WTC11 (cell line): ENCODE measurements around the gene RAP1GAP. TPM values are rescaled to one million over a fixed set of nuclear protein-coding genes. Genes with fewer than 3 reads are reported as not detected.

Source experiments
- ATAC-seq: fragments of 200-7000 bp; cut with Tn5 transposase; 2 replicates; pipeline ENCODE4 v1.10.0; 2021; ENCODE audit warnings: mild to moderate bottlenecking, moderate library complexity
- CTCF ChIA-PET: fragments of 300-600 bp; sonication (Branson Sonifier 250); formaldehyde crosslinking; loops from one replicate; lab custom pipeline; 2021; ENCODE audit warnings: antibody characterized with exemption; lab: Charles Lee
- POLR2A ChIA-PET: fragments of 350-600 bp; sonication (Branson Sonifier 250); formaldehyde crosslinking; loops from one replicate; lab custom pipeline; 2021; ENCODE audit warnings: antibody characterized with exemption; lab: Charles Lee
- DNase-seq: peaks from one replicate; pipeline ENCODE4 v3.0.0; 2021; ENCODE audit warnings: low spot score
- H3K27ac Mint-ChIP-seq: 2 replicates; pipeline ENCODE4 v1.8.0; 2021; ENCODE audit warnings: mixed read lengths
- H3K27me3 Mint-ChIP-seq: 2 replicates; pipeline ENCODE4 v1.8.0; 2021; ENCODE audit warnings: low read depth, mild to moderate bottlenecking, moderate library complexity, mixed read lengths
- H3K36me3 Mint-ChIP-seq: 2 replicates; pipeline ENCODE4 v1.8.0; 2021; ENCODE audit warnings: mixed read lengths
- H3K4me1 Mint-ChIP-seq: 2 replicates; pipeline ENCODE4 v1.8.0; 2022; ENCODE audit warnings: mixed read lengths
- H3K4me3 Mint-ChIP-seq: 2 replicates; pipeline ENCODE4 v1.8.0; 2021; ENCODE audit warnings: mild to moderate bottlenecking, moderate library complexity, mixed read lengths
- H3K9me3 Mint-ChIP-seq: 2 replicates; pipeline ENCODE4 v1.8.0; 2021; ENCODE audit warnings: mixed read lengths
- ATF1 ChIP-seq: sonication (generic); formaldehyde crosslinking; IDR thresholded peaks from 2 replicates; pipeline ENCODE4 v1.8.1; 2023; ENCODE audit warnings: mild to moderate bottlenecking, moderate library complexity, missing genetic modification reagents
- E2F1 ChIP-seq: sonication (generic); formaldehyde crosslinking; IDR thresholded peaks from 2 replicates; pipeline ENCODE4 v1.8.0; 2022; ENCODE audit warnings: mild to moderate bottlenecking, missing genetic modification reagents
- EMX1 ChIP-seq: fragments of 250-450 bp; sonication (Bioruptor Pico); IDR thresholded peaks from 2 replicates; pipeline ENCODE4 v1.8.0; 2021; ENCODE audit warnings: mild to moderate bottlenecking
- ERG ChIP-seq: fragments of 250-450 bp; sonication (Bioruptor Pico); IDR thresholded peaks from 2 replicates; pipeline ENCODE4 v1.8.0; 2021; ENCODE audit warnings: mild to moderate bottlenecking
- FOXJ3 ChIP-seq: sonication (generic); formaldehyde crosslinking; IDR thresholded peaks from 2 replicates; pipeline ENCODE4 v1.9.0; 2021; ENCODE audit warnings: missing genetic modification reagents, mild to moderate bottlenecking, borderline replicate concordance
- FOXP1 ChIP-seq: sonication (generic); formaldehyde crosslinking; IDR thresholded peaks from 2 replicates; pipeline ENCODE4 v1.8.0; 2022; ENCODE audit warnings: missing genetic modification reagents, mild to moderate bottlenecking, moderate library complexity, borderline replicate concordance
- GRHL2 ChIP-seq: fragments of 250-450 bp; sonication (Bioruptor Pico); IDR thresholded peaks from 2 replicates; pipeline ENCODE4 v1.8.0; 2022; ENCODE audit warnings: mild to moderate bottlenecking, moderate library complexity; ENCODE audit not compliant: insufficient replicate concordance, severe bottlenecking
- IRF2 ChIP-seq: sonication (generic); formaldehyde crosslinking; IDR thresholded peaks from 2 replicates; pipeline ENCODE4 v1.8.0; 2022; ENCODE audit warnings: low read depth, missing genetic modification reagents, borderline replicate concordance
- JUN ChIP-seq: sonication (generic); formaldehyde crosslinking; IDR thresholded peaks from 2 replicates; pipeline ENCODE4 v1.8.0; 2023; ENCODE audit warnings: mild to moderate bottlenecking, missing genetic modification reagents
- MXD4 ChIP-seq: fragments of 250-450 bp; sonication (Bioruptor Pico); IDR thresholded peaks from 2 replicates; pipeline ENCODE4 v1.8.0; 2021; ENCODE audit warnings: mild to moderate bottlenecking, moderate library complexity, borderline replicate concordance
- MYBL2 ChIP-seq: sonication (generic); formaldehyde crosslinking; IDR thresholded peaks from 2 replicates; pipeline ENCODE4 v1.8.1; 2023; ENCODE audit warnings: mild to moderate bottlenecking, moderate library complexity, missing genetic modification reagents
- NFATC4 ChIP-seq: fragments of 250-450 bp; sonication (Bioruptor Pico); IDR thresholded peaks from 2 replicates; pipeline ENCODE4 v1.9.0; 2021; ENCODE audit warnings: mild to moderate bottlenecking
- NR3C1 ChIP-seq: sonication (generic); formaldehyde crosslinking; conservative IDR thresholded peaks from 2 replicates; pipeline ENCODE4 v1.8.1; 2023; ENCODE audit warnings: low read depth, mild to moderate bottlenecking, missing genetic modification reagents
- SMAD3 ChIP-seq: sonication (generic); formaldehyde crosslinking; IDR thresholded peaks from 2 replicates; pipeline ENCODE4 v1.8.0; 2022; ENCODE audit warnings: missing genetic modification reagents, mild to moderate bottlenecking, borderline replicate concordance
- SP1 ChIP-seq: sonication (generic); formaldehyde crosslinking; conservative IDR thresholded peaks from 2 replicates; pipeline ENCODE4 v1.8.1; 2022; ENCODE audit warnings: missing genetic modification reagents
- TEAD4 ChIP-seq: sonication (generic); formaldehyde crosslinking; IDR thresholded peaks from 2 replicates; pipeline ENCODE4 v1.8.0; 2022; ENCODE audit warnings: mild to moderate bottlenecking, missing genetic modification reagents
- ZBTB21 ChIP-seq: sonication (generic); formaldehyde crosslinking; IDR thresholded peaks from 2 replicates; pipeline ENCODE4 v1.8.1; 2023; ENCODE audit warnings: mild to moderate bottlenecking, missing genetic modification reagents, borderline replicate concordance
- ZNF532 ChIP-seq: fragments of 250-450 bp; sonication (Bioruptor Pico); IDR thresholded peaks from 2 replicates; pipeline ENCODE4 v1.9.0; 2021; ENCODE audit warnings: mild to moderate bottlenecking, borderline replicate concordance
- ZSCAN18 ChIP-seq: fragments of 250-450 bp; sonication (Bioruptor Pico); IDR thresholded peaks from 2 replicates; pipeline ENCODE4 v2.1.2; 2022; ENCODE audit warnings: mild to moderate bottlenecking, moderate library complexity
- total RNA-seq: library from RNA; stranded (reverse); gene quantifications from 3 replicates; pipeline ENCODE4 v1.2.3, GENCODE V29; 2021
- TF ChIP-seq, protein P1 (sequence below): fragments of 250-450 bp; sonication (Bioruptor Pico); IDR thresholded peaks from 2 replicates; pipeline ENCODE4 v1.9.0; 2021; ENCODE audit warnings: moderate library complexity, mild to moderate bottlenecking, inconsistent platforms, borderline replicate concordance
- TF ChIP-seq, protein P2 (sequence below): sonication (generic); formaldehyde crosslinking; IDR thresholded peaks from 2 replicates; pipeline ENCODE4 v1.8.1; 2022; ENCODE audit warnings: mild to moderate bottlenecking, moderate library complexity, missing genetic modification reagents
- TF ChIP-seq, protein P3 (sequence below): sonication (generic); formaldehyde crosslinking; IDR thresholded peaks from 2 replicates; pipeline ENCODE4 v1.8.1; 2022; ENCODE audit warnings: missing genetic modification reagents, borderline replicate concordance

Gene RAP1GAP
- total RNA-seq, 1 experiment from 2014 or later = 7.6 TPM

DNA sequence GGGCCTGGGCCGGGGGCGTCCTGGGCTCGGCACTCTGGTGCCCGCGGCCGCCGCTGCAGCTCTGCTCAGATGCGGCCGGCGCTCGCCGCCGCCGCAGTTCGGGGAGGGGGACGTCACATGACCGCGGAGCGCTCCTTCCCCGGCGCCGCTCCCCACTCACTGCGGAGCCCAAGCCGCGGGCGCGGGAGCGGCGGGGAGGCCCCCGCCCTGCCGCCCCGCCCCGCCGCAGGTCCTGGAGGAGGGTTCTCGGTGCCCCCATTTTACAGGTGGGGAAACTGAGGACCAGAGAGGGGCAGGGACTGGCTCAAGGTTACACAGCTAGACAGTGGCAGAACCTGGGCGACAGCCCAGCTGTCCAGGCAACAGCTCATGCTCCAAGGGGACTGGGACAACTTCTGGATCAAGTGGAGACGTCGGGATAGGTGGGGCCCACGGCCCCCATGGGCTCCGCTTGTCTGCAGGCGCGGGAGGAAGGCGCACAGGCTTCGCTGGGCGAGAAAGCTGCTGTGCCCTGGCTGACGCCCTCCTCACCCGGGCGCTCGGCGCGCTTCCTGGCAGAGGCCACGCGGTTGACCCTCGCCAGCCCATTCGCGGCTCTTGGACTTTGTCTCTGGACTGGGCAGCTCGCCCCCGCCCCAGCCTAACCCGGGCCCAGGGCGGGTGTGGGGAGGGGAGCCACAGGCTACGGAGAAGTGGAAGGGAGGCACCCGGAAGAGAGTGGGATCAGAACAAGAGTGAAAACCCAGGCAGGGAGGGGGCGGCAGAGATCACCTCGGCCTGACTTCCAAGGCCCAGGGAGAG is at the start of gene RAP1GAP (continued):
- TF ChIP-seq, protein P1, sequence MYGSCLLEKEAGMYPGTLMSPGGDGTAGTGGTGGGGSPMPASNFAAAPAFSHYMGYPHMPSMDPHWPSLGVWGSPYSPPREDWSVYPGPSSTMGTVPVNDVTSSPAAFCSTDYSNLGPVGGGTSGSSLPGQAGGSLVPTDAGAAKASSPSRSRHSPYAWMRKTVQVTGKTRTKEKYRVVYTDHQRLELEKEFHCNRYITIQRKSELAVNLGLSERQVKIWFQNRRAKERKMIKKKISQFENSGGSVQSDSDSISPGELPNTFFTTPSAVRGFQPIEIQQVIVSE (CRISPR knock-in tag) = no peak
- TF ChIP-seq MXD4 (CRISPR knock-in tag) = no peak
- no peak for TF ChIP-seq NR3C1 (CRISPR knock-in tag)
- no peak for TF ChIP-seq SMAD3 (CRISPR knock-in tag)
- peak; percentile 22; the same call in 1 of the 2 replicates for TF ChIP-seq ERG
- no peak for TF ChIP-seq JUN (CRISPR knock-in tag)
- no peak for TF ChIP-seq ZBTB21
- TF ChIP-seq SP1 (CRISPR knock-in tag) = no peak
- TF ChIP-seq GRHL2 (CRISPR knock-in tag) = no peak
- no peak for TF ChIP-seq IRF2
- no peak for TF ChIP-seq ATF1

- no peaks in the 10 kb centered on the region for H3K9me3 Mint-ChIP-seq
These were observed 47.0 kb upstream of the RAP1GAP start for GRCh38 chr1:21716169-21716568.

More at GRCh38 chr1:21716169-21716568, 47.0 kb upstream of the RAP1GAP start:
- Mint-ChIP-seq H3K27me3 (no peaks in the 10 kb centered on the region), H3K4me1 (no peaks in the 10 kb centered on the region), H3K4me3 (no peak overlapping the region), H3K27ac (peak overlapping the region; percentile 34; the same call in 1 of the 2 replicates)
- POLR2A ChIA-PET = no interaction called here
- no peak for DNase-seq
- no peak for ATAC-seq
- CTCF ChIA-PET = interaction anchor here (0.6 kb wide), 1 partner anchor 37 kb away, joined by 6 read pairs; no protein-coding TSS in a partner anchor
- TF ChIP-seq FOXJ3 (CRISPR knock-in tag) (no peak), ZSCAN18 (CRISPR knock-in tag) (no peak), TEAD4 (CRISPR knock-in tag) (no peak), EMX1 (CRISPR knock-in tag) (no peak), NFATC4 (CRISPR knock-in tag) (no peak), MYBL2 (CRISPR knock-in tag) (no peak), ZNF532 (CRISPR knock-in tag) (no peak), E2F1 (CRISPR knock-in tag) (no peak), FOXP1 (CRISPR knock-in tag) (no peak), GRHL2 (CRISPR knock-in tag) (no peak), JUN (CRISPR knock-in tag) (no peak)
- TF ChIP-seq, protein P2, sequence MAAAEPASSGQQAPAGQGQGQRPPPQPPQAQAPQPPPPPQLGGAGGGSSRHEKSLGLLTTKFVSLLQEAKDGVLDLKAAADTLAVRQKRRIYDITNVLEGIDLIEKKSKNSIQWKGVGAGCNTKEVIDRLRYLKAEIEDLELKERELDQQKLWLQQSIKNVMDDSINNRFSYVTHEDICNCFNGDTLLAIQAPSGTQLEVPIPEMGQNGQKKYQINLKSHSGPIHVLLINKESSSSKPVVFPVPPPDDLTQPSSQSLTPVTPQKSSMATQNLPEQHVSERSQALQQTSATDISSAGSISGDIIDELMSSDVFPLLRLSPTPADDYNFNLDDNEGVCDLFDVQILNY (CRISPR knock-in tag) = no peak
- TF ChIP-seq, protein P3, sequence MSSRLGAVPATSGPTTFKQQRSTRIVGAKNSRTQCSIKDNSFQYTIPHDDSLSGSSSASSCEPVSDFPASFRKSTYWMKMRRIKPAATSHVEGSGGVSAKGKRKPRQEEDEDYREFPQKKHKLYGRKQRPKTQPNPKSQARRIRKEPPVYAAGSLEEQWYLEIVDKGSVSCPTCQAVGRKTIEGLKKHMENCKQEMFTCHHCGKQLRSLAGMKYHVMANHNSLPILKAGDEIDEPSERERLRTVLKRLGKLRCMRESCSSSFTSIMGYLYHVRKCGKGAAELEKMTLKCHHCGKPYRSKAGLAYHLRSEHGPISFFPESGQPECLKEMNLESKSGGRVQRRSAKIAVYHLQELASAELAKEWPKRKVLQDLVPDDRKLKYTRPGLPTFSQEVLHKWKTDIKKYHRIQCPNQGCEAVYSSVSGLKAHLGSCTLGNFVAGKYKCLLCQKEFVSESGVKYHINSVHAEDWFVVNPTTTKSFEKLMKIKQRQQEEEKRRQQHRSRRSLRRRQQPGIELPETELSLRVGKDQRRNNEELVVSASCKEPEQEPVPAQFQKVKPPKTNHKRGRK (CRISPR knock-in tag) = no peak
- TF ChIP-seq, all 79 proteins: peak for 0
- H3K36me3 Mint-ChIP-seq = peaks cover 62% of the 10 kb centered on the region
